ENCODE results near the gene ACTA2. TPM values are rescaled to one million over a fixed set of nuclear protein-coding genes. Genes with fewer than 3 reads are reported as not detected.

The ACTA2 gene
- total RNA-seq, 1 experiment from 2014 or later: 2.4 TPM

DNA sequence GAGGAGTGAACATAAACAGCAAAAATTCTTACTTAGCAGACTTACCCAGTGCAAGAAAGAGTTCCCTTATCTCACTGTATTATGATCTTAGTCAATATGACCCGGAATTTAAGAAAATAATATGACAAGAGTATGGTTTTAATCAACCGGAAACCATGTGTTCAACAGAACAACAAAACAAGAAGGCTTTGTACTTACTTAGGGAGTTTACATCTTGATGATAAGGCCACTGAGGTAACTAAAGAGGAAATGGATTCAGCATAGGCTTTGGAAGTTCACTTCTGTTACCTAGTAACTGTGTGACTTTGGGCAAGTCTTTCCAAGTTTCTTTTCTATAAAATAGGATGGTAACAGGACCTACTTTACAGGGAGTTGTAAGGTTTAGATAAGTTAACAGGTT is 30.6 kb upstream of the ACTA2 start:
- H3K23ac ChIP-seq (ENCODE audit: insufficient read length, low read depth, low read length): no peak overlapping the region
- H2BK15ac ChIP-seq (ENCODE audit: low read depth, low read length): no peak overlapping the region
- no peak overlapping the region for H2BK5ac ChIP-seq (ENCODE audit: insufficient read length, low read length)
- no peak overlapping the region for H3K4me2 ChIP-seq (ENCODE audit: insufficient read depth, insufficient read length, low read length)
- Mint-ChIP-seq H3K27me3 (ENCODE audit: low read depth) (peaks cover 4% of the 10 kb centered on the region), H3K4me1 (peaks cover 10% of the 10 kb centered on the region in 2 experiments), H3K9me3 (no peaks in the 10 kb centered on the region), H3K27ac (no peak overlapping the region), H3K4me3 (no peak overlapping the region), H3K36me3 (ENCODE audit: insufficient read depth in 1 of 3, low read depth in 3 of 3) (no peaks in the 10 kb centered on the region)
- no peak overlapping the region for H3K27ac ChIP-seq (ENCODE audit: insufficient read length, low read depth, low read length)
- no peak overlapping the region for H3K14ac ChIP-seq (ENCODE audit: insufficient read depth, low read length)
- no peak overlapping the region for H2BK12ac ChIP-seq (ENCODE audit: insufficient read length, low read depth, low read length)
- H3K79me1 ChIP-seq (ENCODE audit: insufficient read depth, low read depth, low read length, poor library complexity, severe bottlenecking): no peaks in the 10 kb centered on the region
- H3K9me3 ChIP-seq (ENCODE audit: control insufficient read depth, low read depth, low read length): no peaks in the 10 kb centered on the region
- no peak overlapping the region for H4K91ac ChIP-seq (ENCODE audit: insufficient read length, low read depth, low read length)
- H4K5ac ChIP-seq (ENCODE audit: insufficient read length, low read depth, low read length): no peak overlapping the region
- no peak overlapping the region for H3K4ac ChIP-seq (ENCODE audit: low read depth, low read length)
- no peak overlapping the region for H2AK5ac ChIP-seq (ENCODE audit: insufficient read length, low read length)
- no CpG with 5 or more reads among the region's 2 CpGs for WGBS (ENCODE audit: extremely low coverage, insufficient read length, low lambda C conversion rate)
- TF ChIP-seq, protein P1, sequence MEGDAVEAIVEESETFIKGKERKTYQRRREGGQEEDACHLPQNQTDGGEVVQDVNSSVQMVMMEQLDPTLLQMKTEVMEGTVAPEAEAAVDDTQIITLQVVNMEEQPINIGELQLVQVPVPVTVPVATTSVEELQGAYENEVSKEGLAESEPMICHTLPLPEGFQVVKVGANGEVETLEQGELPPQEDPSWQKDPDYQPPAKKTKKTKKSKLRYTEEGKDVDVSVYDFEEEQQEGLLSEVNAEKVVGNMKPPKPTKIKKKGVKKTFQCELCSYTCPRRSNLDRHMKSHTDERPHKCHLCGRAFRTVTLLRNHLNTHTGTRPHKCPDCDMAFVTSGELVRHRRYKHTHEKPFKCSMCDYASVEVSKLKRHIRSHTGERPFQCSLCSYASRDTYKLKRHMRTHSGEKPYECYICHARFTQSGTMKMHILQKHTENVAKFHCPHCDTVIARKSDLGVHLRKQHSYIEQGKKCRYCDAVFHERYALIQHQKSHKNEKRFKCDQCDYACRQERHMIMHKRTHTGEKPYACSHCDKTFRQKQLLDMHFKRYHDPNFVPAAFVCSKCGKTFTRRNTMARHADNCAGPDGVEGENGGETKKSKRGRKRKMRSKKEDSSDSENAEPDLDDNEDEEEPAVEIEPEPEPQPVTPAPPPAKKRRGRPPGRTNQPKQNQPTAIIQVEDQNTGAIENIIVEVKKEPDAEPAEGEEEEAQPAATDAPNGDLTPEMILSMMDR (conservative IDR thresholded peaks at IDR 0.05): no peak
- H3K4me1 ChIP-seq (ENCODE audit: insufficient read depth, low read length): no peaks in the 10 kb centered on the region
- no peaks in the 10 kb centered on the region for H3K27me3 ChIP-seq (ENCODE audit: insufficient read depth, low read length)
- H3K9ac ChIP-seq (ENCODE audit: extremely low read depth, insufficient read length, low read length): no peak overlapping the region
- no peaks in the 10 kb centered on the region for H3K79me2 ChIP-seq (ENCODE audit: insufficient read depth, low read length)
- DNase-seq: no peak
- no peak overlapping the region for H3K56ac ChIP-seq (ENCODE audit: insufficient read length, low read depth, low read length)
- H2BK120ac ChIP-seq (ENCODE audit: low read depth, low read length, poor library complexity, severe bottlenecking): no peak overlapping the region
- no peaks in the 10 kb centered on the region for H3K23me2 ChIP-seq (ENCODE audit: insufficient read length, low read depth, low read length, poor library complexity, severe bottlenecking)
- H2AFZ ChIP-seq (ENCODE audit: low read length): no peak overlapping the region
- H4K8ac ChIP-seq (replicated peaks; ENCODE audit: insufficient read length, low read depth, low read length): no peak overlapping the region
- H2BK20ac ChIP-seq (ENCODE audit: low read depth, low read length, poor library complexity, severe bottlenecking): no peak overlapping the region
- H4K20me1 ChIP-seq (ENCODE audit: control insufficient read depth, insufficient read depth, insufficient read length): no peaks in the 10 kb centered on the region
- H3T11ph ChIP-seq (ENCODE audit: low read length): no peak overlapping the region
- H3K18ac ChIP-seq (ENCODE audit: insufficient read length, low read depth, low read length): no peak overlapping the region
